Thymus (tissue), 11 donors: ENCODE results near the gene CAND1. TPM values are rescaled to one million over a fixed set of nuclear protein-coding genes. Genes with fewer than 3 reads are reported as not detected.

Experiments
- DNase-seq, 9 donors: peaks; one replicate each; pipeline ENCODE4 v3.0.0-alpha.2; 2013; ENCODE audit warnings: low spot score in 9 of 9, low read depth in 6 of 9, missing footprints in 1 of 9
- H3K27ac ChIP-seq, 2 donors: one replicate each; pipeline ENCODE4 v1.5.1; 2013; ENCODE audit warnings: control low read depth in 1 of 2, low read depth in 1 of 2, low read length in 1 of 2, mild to moderate bottlenecking in 1 of 2, moderate library complexity in 1 of 2
- H3K27me3 ChIP-seq, 2 donors: one replicate each; pipeline ENCODE4 v1.5.1; 2013; ENCODE audit warnings: low read length in 1 of 2; ENCODE audit not compliant: control insufficient read depth in 2 of 2, insufficient read depth in 1 of 2
- H3K36me3 ChIP-seq, 2 donors: one replicate each; pipeline ENCODE4 v1.5.1; 2013; ENCODE audit warnings: low read length in 1 of 2, mild to moderate bottlenecking in 1 of 2, moderate library complexity in 1 of 2; ENCODE audit not compliant: control insufficient read depth in 2 of 2, insufficient read depth in 2 of 2
- H3K4me1 ChIP-seq, 2 donors: one replicate each; pipeline ENCODE4 v1.5.1; 2013; ENCODE audit warnings: low read length in 2 of 2; ENCODE audit not compliant: control insufficient read depth in 2 of 2, insufficient read depth in 2 of 2
- H3K4me3 ChIP-seq, 2 donors: one replicate each; pipeline ENCODE4 v1.5.1; 2013; ENCODE audit warnings: low read length in 2 of 2, control low read depth in 1 of 2, mild to moderate bottlenecking in 1 of 2
- H3K9me3 ChIP-seq, 2 donors: one replicate each; pipeline ENCODE4 v1.5.1; 2013; ENCODE audit warnings: low read length in 1 of 2, mild to moderate bottlenecking in 1 of 2; ENCODE audit not compliant: control insufficient read depth in 2 of 2, insufficient read depth in 1 of 2
- WGBS: extraction: QIAGEN DNeasy Blood & Tissue Kit; methylation state at CpG from one replicate; pipeline ENCODE4 v1.1.7; 2013; 5-methylcytosine and 5-hydroxymethylcytosine counted together
- polyA plus RNA-seq: library from polyadenylated mRNA; stranded (reverse); fragments of 200-250 nt; gene quantifications from one replicate; pipeline ENCODE4 v1.2.3, GENCODE V29; 2013
- total RNA-seq: library from RNA; stranded (reverse); fragments of 120-200 nt; gene quantifications from one replicate; pipeline ENCODE4 v1.2.4, GENCODE V29; 2013
- donor health status: healthy.

CAND1 gene
- total and polyA plus RNA-seq, 2 donors = 43.3 to 98.4 TPM

GRCh38 chr12:67274186-67274585, 5.0 kb downstream of the CAND1 start:
- Histone ChIP-seq H3K27ac (no peak overlapping the region), H3K4me1 (peaks cover 0 to 2% of the 10 kb centered on the region in 2 donors), H3K27me3 (no peaks in the 10 kb centered on the region), H3K36me3 (peaks cover 0 to 6% of the 10 kb centered on the region in 2 donors), H3K9me3 (peaks cover 0 to 5% of the 10 kb centered on the region in 2 donors), H3K4me3 (no peak overlapping the region)
- peak in 2 of 9 donors; percentile 0 to 9 for DNase-seq
- 46% methylated on average over 3 of the region's 3 CpGs for WGBS

GRCh38 chr12:67275380-67275913, 6.3 kb downstream of the CAND1 start:
- 91% methylated on average over 6 of the region's 6 CpGs for WGBS
- Histone ChIP-seq H3K27ac (no peak overlapping the region), H3K4me1 (peaks cover 0 to 2% of the 10 kb centered on the region in 2 donors)

GRCh38 chr12:67276421-67276820, 7.3 kb downstream of the CAND1 start:
- H3K4me1 ChIP-seq = no peaks in the 10 kb centered on the region
- 66% methylated on average over 3 of the region's 3 CpGs for WGBS

More at GRCh38 chr12:67275380-67275913, 6.3 kb downstream of the CAND1 start:
- H3K9me3 ChIP-seq = no peaks in the 10 kb centered on the region
- no peak for DNase-seq
- no peaks in the 10 kb centered on the region for H3K27me3 ChIP-seq
- peaks cover 0 to 6% of the 10 kb centered on the region in 2 donors for H3K36me3 ChIP-seq
- H3K4me3 ChIP-seq = no peak overlapping the region

GRCh38 chr12:67279637-67280036, 10.5 kb downstream of the CAND1 start:
- Histone ChIP-seq H3K4me3 (no peak overlapping the region), H3K36me3 (peaks cover 0 to 20% of the 10 kb centered on the region in 2 donors), H3K27me3 (no peaks in the 10 kb centered on the region), H3K27ac (no peak overlapping the region), H3K9me3 (no peaks in the 10 kb centered on the region), H3K4me1 (no peaks in the 10 kb centered on the region)
- no peak for DNase-seq
- WGBS = 96% methylated on average over 1 of the region's 1 CpG

More at GRCh38 chr12:67276421-67276820, 7.3 kb downstream of the CAND1 start:
- DNase-seq = no peak
- no peaks in the 10 kb centered on the region for H3K9me3 ChIP-seq
- peaks cover 0 to 6% of the 10 kb centered on the region in 2 donors for H3K36me3 ChIP-seq
- H3K4me3 ChIP-seq = no peak overlapping the region
- no peak overlapping the region for H3K27ac ChIP-seq
- no peaks in the 10 kb centered on the region for H3K27me3 ChIP-seq

GRCh38 chr12:67280088-67280487, 10.9 kb downstream of the CAND1 start:
- H3K4me1 ChIP-seq = no peaks in the 10 kb centered on the region

GRCh38 chr12:67280572-67280971, 11.4 kb downstream of the CAND1 start:
- no peak overlapping the region for H3K27ac ChIP-seq
- DNase-seq = peak in 1 of 9 donors; percentile 7

More at GRCh38 chr12:67280088-67280487, 10.9 kb downstream of the CAND1 start:
- DNase-seq = no peak
- H3K27me3 ChIP-seq = no peaks in the 10 kb centered on the region
- H3K4me3 ChIP-seq = no peak overlapping the region
- no peaks in the 10 kb centered on the region for H3K9me3 ChIP-seq
- peaks cover 0 to 22% of the 10 kb centered on the region in 2 donors for H3K36me3 ChIP-seq
- 69% methylated on average over 4 of the region's 4 CpGs for WGBS
- H3K27ac ChIP-seq = no peak overlapping the region

GRCh38 chr12:67284561-67284960, 15.4 kb downstream of the CAND1 start:
- Histone ChIP-seq H3K36me3 (peaks cover 0 to 25% of the 10 kb centered on the region in 2 donors), H3K4me3 (no peak overlapping the region), H3K27me3 (no peaks in the 10 kb centered on the region), H3K27ac (no peak overlapping the region), H3K9me3 (no peaks in the 10 kb centered on the region), H3K4me1 (no peaks in the 10 kb centered on the region)
- DNase-seq = no peak
- 97% methylated on average over 2 of the region's 2 CpGs for WGBS

More at GRCh38 chr12:67280572-67280971, 11.4 kb downstream of the CAND1 start:
- 46% methylated on average over 2 of the region's 2 CpGs for WGBS
- Histone ChIP-seq H3K4me1 (no peaks in the 10 kb centered on the region), H3K9me3 (no peaks in the 10 kb centered on the region), H3K27me3 (no peaks in the 10 kb centered on the region), H3K36me3 (peaks cover 0 to 22% of the 10 kb centered on the region in 2 donors), H3K4me3 (no peak overlapping the region)

GRCh38 chr12:67286257-67286656, 17.1 kb downstream of the CAND1 start:
- H3K36me3 ChIP-seq = peaks cover 5 to 34% of the 10 kb centered on the region in 2 donors

GRCh38 chr12:67287311-67287710, 18.2 kb downstream of the CAND1 start:
- Histone ChIP-seq H3K4me1 (no peaks in the 10 kb centered on the region), H3K9me3 (no peaks in the 10 kb centered on the region), H3K4me3 (no peak overlapping the region), H3K27me3 (no peaks in the 10 kb centered on the region), H3K27ac (no peak overlapping the region), H3K36me3 (peaks cover 5 to 29% of the 10 kb centered on the region in 2 donors)
- 87% methylated on average over 5 of the region's 5 CpGs for WGBS
- DNase-seq = no peak

More at GRCh38 chr12:67286257-67286656, 17.1 kb downstream of the CAND1 start:
- 98% methylated on average over 5 of the region's 5 CpGs for WGBS
- no peaks in the 10 kb centered on the region for H3K27me3 ChIP-seq
- no peak overlapping the region for H3K4me3 ChIP-seq
- H3K4me1 ChIP-seq = no peaks in the 10 kb centered on the region
- no peak overlapping the region for H3K27ac ChIP-seq
- no peak for DNase-seq
- H3K9me3 ChIP-seq = no peaks in the 10 kb centered on the region
